Liver (tissue), 9 donors: ENCODE measurements around the gene SLC7A5. TPM values are rescaled to one million over a fixed set of nuclear protein-coding genes. Genes with fewer than 3 reads are reported as not detected.

Experiments
- DNase-seq: peaks from one replicate; pipeline ENCODE4 v3.0.0-alpha.2; 2017; ENCODE audit warnings: low spot score
- H3K27ac ChIP-seq, 2 donors: one replicate each; pipeline ENCODE4 v1.7.0; 2013; ENCODE audit warnings: inconsistent platforms in 2 of 2, low read length in 2 of 2, control low read depth in 1 of 2, low read depth in 1 of 2, mild to moderate bottlenecking in 1 of 2
- H3K27me3 ChIP-seq, 4 donors: one replicate each; pipeline versions ENCODE4 v1.6.1 to v1.7.0; 2013; ENCODE audit warnings: low read length in 3 of 4, inconsistent platforms in 1 of 4, mild to moderate bottlenecking in 1 of 4, moderate library complexity in 1 of 4; ENCODE audit not compliant: control insufficient read depth in 4 of 4, insufficient read depth in 4 of 4
- H3K36me3 ChIP-seq, 4 donors: one replicate each; pipeline versions ENCODE4 v1.6.1 to v1.7.0; 2013; ENCODE audit warnings: low read length in 3 of 4, mild to moderate bottlenecking in 3 of 4, low read depth in 1 of 4, moderate library complexity in 1 of 4; ENCODE audit not compliant: control insufficient read depth in 4 of 4, insufficient read depth in 3 of 4
- H3K4me1 ChIP-seq, 4 donors: one replicate each; pipeline versions ENCODE4 v1.6.1 to v1.7.0; 2013; ENCODE audit warnings: low read length in 3 of 4, mild to moderate bottlenecking in 3 of 4, moderate library complexity in 1 of 4; ENCODE audit not compliant: control insufficient read depth in 4 of 4, insufficient read depth in 4 of 4
- H3K4me3 ChIP-seq, 3 donors: one replicate each; pipeline versions ENCODE4 v1.6.1 to v1.7.0; 2013; ENCODE audit warnings: low read length in 3 of 3, control low read depth in 1 of 3, low read depth in 1 of 3, mild to moderate bottlenecking in 1 of 3
- H3K9ac ChIP-seq, 2 donors: one replicate each; pipeline ENCODE4 v1.7.0; 2013; ENCODE audit warnings: low read length in 2 of 2, mild to moderate bottlenecking in 2 of 2, moderate library complexity in 2 of 2, control low read depth in 1 of 2, low read depth in 1 of 2
- H3K9me3 ChIP-seq, 4 donors: one replicate each; pipeline versions ENCODE4 v1.6.1 to v1.7.0; 2013; ENCODE audit warnings: low read length in 3 of 4; ENCODE audit not compliant: control insufficient read depth in 4 of 4
- EGR1 ChIP-seq, 2 donors: IDR thresholded peaks; 2 replicates each; pipeline ENCODE4 v1.6.1; 2016 to 2018; ENCODE audit warnings: antibody characterized with exemption in 2 of 2, low read depth in 2 of 2
- FOXA1 ChIP-seq: IDR thresholded peaks from 2 replicates; pipeline ENCODE4 v1.6.1; 2016; ENCODE audit warnings: antibody characterized with exemption
- FOXA2 ChIP-seq: IDR thresholded peaks from 2 replicates; pipeline ENCODE4 v1.6.1; 2016; ENCODE audit warnings: antibody characterized with exemption
- GABPA ChIP-seq, 2 donors: IDR thresholded peaks in 1 of 2; conservative IDR thresholded peaks in 1 of 2; 2 replicates each; pipeline ENCODE4 v1.6.1; 2016; ENCODE audit warnings: antibody characterized with exemption in 2 of 2, mild to moderate bottlenecking in 1 of 2, moderate library complexity in 1 of 2
- HNF4A ChIP-seq, 2 donors: conservative IDR thresholded peaks; 2 replicates each; pipeline ENCODE4 v1.6.1; 2016; ENCODE audit warnings: antibody characterized with exemption in 2 of 2, mild to moderate bottlenecking in 2 of 2
- HNF4G ChIP-seq: IDR thresholded peaks from 2 replicates; pipeline ENCODE4 v1.6.1; 2016; ENCODE audit warnings: antibody characterized with exemption
- JUND ChIP-seq, 2 donors: IDR thresholded peaks; 2 replicates each; pipeline ENCODE4 v1.6.1; 2016; ENCODE audit warnings: antibody characterized with exemption in 2 of 2
- NR2F2 ChIP-seq: IDR thresholded peaks from 2 replicates; pipeline ENCODE4 v1.6.1; 2016; ENCODE audit warnings: antibody characterized with exemption
- RAD21 ChIP-seq, 2 donors: IDR thresholded peaks; 2 replicates each; pipeline ENCODE4 v1.6.1; 2016; ENCODE audit warnings: antibody characterized with exemption in 2 of 2, mild to moderate bottlenecking in 2 of 2
- RXRA ChIP-seq, 2 donors: IDR thresholded peaks; 2 replicates each; pipeline ENCODE4 v1.6.1; 2017 to 2018; ENCODE audit warnings: antibody characterized with exemption in 2 of 2, mild to moderate bottlenecking in 1 of 2
- SP1 ChIP-seq: IDR thresholded peaks from 2 replicates; pipeline ENCODE4 v1.6.1; 2018; ENCODE audit warnings: antibody characterized with exemption, mild to moderate bottlenecking
- TAF1 ChIP-seq: conservative IDR thresholded peaks from 2 replicates; pipeline ENCODE4 v1.6.1; 2016; ENCODE audit warnings: antibody characterized with exemption, mild to moderate bottlenecking
- YY1 ChIP-seq: IDR thresholded peaks from 2 replicates; pipeline ENCODE4 v1.6.1; 2016; ENCODE audit warnings: antibody characterized with exemption, mild to moderate bottlenecking
- WGBS: extraction: QIAGEN DNeasy Blood & Tissue Kit; methylation state at CpG from one replicate; pipeline ENCODE4 v1.1.7; 2013; 5-methylcytosine and 5-hydroxymethylcytosine counted together
- polyA plus RNA-seq, 2 donors: library from polyadenylated mRNA; stranded (reverse) in 1 of 2; unstranded in 1 of 2; fragments of 200-250 nt in 1 of 2; fragments of >200 nt in 1 of 2; fragmentation: Nextera tagmentation in 1 of 2; extraction: Ambion mirVana in 1 of 2; gene quantifications; one replicate each; pipeline versions ENCODE4 v1.2.1 to v1.2.3, GENCODE V29; 2013 to 2015
- total RNA-seq, 2 donors: library from RNA; depleted of rRNA; stranded (reverse); fragments of >200 nt; gene quantifications; one replicate each; pipeline ENCODE4 v1.2.3, GENCODE V29; 2014
- TF ChIP-seq, protein P1 (sequence below): IDR thresholded peaks from 2 replicates; pipeline ENCODE4 v1.6.1; 2016; ENCODE audit warnings: antibody characterized with exemption
- TF ChIP-seq, protein P2 (sequence below): IDR thresholded peaks from 2 replicates; pipeline ENCODE4 v1.6.1; 2016; ENCODE audit warnings: antibody characterized with exemption
- TF ChIP-seq, protein P3 (sequence below): fragments of 150-350 bp; IDR thresholded peaks from 2 replicates; pipeline ENCODE4 v1.5.1; 2017; ENCODE audit warnings: improper control_type of control experiment, low read depth, low read length; ENCODE audit not compliant: missing input control
- TF ChIP-seq, protein P4 (sequence below): IDR thresholded peaks from 2 replicates; pipeline ENCODE4 v1.6.1; 2016; ENCODE audit warnings: antibody characterized with exemption, mild to moderate bottlenecking
- TF ChIP-seq, protein P5 (sequence below): IDR thresholded peaks from 2 replicates; pipeline ENCODE4 v1.6.1; 2016; ENCODE audit warnings: antibody characterized with exemption
- donor health status: healthy.
- donor health status: healthy.
- donor health status: healthy.
- donor health status: healthy.
- donor health status: healthy.

The SLC7A5 gene
- total and polyA plus RNA-seq, 4 donors = 4.5 to 66.0 (median 10.6) TPM

DNA sequence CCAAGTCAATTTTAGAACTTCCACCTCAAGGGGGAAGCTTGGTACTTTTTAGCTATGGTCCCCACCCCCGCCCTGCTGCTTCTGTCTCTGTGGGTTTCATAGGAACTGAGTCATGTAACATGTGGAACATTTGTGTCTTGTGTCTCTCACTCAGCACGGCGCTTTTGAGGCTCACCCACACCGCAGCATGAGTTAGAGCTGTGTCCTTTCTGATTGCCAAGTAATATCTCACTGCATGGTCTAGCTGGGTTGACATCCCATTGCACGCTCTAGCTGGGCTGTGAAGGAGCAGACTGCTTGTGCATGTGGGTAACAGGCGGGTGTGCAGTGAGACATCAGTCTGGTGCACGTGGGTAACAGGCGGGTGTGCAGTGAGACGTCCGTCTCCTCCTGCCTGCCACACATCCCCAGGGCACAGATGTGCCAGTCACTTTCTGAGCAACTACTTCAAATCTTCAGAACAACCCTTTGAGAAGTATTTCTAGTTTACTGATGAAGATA, 26.4 kb upstream of the SLC7A5 start:
- Histone ChIP-seq H3K9me3 (no peaks in the 10 kb centered on the region), H3K4me3 (no peak overlapping the region), H3K27me3 (no peaks in the 10 kb centered on the region), H3K9ac (no peak overlapping the region), H3K27ac (no peak overlapping the region), H3K36me3 (peaks cover 3 to 10% (median 6%) of the 10 kb centered on the region in 4 donors), H3K4me1 (no peaks in the 10 kb centered on the region)
- TF ChIP-seq, protein P1, sequence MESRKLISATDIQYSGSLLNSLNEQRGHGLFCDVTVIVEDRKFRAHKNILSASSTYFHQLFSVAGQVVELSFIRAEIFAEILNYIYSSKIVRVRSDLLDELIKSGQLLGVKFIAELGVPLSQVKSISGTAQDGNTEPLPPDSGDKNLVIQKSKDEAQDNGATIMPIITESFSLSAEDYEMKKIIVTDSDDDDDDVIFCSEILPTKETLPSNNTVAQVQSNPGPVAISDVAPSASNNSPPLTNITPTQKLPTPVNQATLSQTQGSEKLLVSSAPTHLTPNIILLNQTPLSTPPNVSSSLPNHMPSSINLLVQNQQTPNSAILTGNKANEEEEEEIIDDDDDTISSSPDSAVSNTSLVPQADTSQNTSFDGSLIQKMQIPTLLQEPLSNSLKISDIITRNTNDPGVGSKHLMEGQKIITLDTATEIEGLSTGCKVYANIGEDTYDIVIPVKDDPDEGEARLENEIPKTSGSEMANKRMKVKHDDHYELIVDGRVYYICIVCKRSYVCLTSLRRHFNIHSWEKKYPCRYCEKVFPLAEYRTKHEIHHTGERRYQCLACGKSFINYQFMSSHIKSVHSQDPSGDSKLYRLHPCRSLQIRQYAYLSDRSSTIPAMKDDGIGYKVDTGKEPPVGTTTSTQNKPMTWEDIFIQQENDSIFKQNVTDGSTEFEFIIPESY = no peak
- TF ChIP-seq EGR1 (IDR thresholded peaks at IDR 0.05; ENCODE audit: low read depth in 2 of 2) = no peak
- TF ChIP-seq HNF4G = no peak
- TF ChIP-seq, protein P2, sequence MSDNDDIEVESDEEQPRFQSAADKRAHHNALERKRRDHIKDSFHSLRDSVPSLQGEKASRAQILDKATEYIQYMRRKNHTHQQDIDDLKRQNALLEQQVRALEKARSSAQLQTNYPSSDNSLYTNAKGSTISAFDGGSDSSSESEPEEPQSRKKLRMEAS = no peak
- no peak for TF ChIP-seq HNF4A (conservative IDR thresholded peaks at IDR 0.05)
- no peak for TF ChIP-seq GABPA (IDR thresholded peaks at IDR 0.05 in 1 of 2, conservative IDR thresholded peaks at IDR 0.05 in 1 of 2)
- TF ChIP-seq, protein P3, sequence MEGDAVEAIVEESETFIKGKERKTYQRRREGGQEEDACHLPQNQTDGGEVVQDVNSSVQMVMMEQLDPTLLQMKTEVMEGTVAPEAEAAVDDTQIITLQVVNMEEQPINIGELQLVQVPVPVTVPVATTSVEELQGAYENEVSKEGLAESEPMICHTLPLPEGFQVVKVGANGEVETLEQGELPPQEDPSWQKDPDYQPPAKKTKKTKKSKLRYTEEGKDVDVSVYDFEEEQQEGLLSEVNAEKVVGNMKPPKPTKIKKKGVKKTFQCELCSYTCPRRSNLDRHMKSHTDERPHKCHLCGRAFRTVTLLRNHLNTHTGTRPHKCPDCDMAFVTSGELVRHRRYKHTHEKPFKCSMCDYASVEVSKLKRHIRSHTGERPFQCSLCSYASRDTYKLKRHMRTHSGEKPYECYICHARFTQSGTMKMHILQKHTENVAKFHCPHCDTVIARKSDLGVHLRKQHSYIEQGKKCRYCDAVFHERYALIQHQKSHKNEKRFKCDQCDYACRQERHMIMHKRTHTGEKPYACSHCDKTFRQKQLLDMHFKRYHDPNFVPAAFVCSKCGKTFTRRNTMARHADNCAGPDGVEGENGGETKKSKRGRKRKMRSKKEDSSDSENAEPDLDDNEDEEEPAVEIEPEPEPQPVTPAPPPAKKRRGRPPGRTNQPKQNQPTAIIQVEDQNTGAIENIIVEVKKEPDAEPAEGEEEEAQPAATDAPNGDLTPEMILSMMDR = no peak
- TF ChIP-seq RAD21 (IDR thresholded peaks at IDR 0.05) = no peak
- TF ChIP-seq YY1 = no peak
- no peak for TF ChIP-seq FOXA1
- TF ChIP-seq FOXA2 = no peak
- TF ChIP-seq, protein P4, sequence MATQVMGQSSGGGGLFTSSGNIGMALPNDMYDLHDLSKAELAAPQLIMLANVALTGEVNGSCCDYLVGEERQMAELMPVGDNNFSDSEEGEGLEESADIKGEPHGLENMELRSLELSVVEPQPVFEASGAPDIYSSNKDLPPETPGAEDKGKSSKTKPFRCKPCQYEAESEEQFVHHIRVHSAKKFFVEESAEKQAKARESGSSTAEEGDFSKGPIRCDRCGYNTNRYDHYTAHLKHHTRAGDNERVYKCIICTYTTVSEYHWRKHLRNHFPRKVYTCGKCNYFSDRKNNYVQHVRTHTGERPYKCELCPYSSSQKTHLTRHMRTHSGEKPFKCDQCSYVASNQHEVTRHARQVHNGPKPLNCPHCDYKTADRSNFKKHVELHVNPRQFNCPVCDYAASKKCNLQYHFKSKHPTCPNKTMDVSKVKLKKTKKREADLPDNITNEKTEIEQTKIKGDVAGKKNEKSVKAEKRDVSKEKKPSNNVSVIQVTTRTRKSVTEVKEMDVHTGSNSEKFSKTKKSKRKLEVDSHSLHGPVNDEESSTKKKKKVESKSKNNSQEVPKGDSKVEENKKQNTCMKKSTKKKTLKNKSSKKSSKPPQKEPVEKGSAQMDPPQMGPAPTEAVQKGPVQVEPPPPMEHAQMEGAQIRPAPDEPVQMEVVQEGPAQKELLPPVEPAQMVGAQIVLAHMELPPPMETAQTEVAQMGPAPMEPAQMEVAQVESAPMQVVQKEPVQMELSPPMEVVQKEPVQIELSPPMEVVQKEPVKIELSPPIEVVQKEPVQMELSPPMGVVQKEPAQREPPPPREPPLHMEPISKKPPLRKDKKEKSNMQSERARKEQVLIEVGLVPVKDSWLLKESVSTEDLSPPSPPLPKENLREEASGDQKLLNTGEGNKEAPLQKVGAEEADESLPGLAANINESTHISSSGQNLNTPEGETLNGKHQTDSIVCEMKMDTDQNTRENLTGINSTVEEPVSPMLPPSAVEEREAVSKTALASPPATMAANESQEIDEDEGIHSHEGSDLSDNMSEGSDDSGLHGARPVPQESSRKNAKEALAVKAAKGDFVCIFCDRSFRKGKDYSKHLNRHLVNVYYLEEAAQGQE = no peak
- no peak for TF ChIP-seq RXRA (IDR thresholded peaks at IDR 0.05)
- TF ChIP-seq, protein P5, sequence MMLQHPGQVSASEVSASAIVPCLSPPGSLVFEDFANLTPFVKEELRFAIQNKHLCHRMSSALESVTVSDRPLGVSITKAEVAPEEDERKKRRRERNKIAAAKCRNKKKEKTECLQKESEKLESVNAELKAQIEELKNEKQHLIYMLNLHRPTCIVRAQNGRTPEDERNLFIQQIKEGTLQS = no peak
- no peak for TF ChIP-seq NR2F2
- no peak for TF ChIP-seq SP1
- no peak for TF ChIP-seq JUND (IDR thresholded peaks at IDR 0.05)
- no peak for TF ChIP-seq TAF1
- DNase-seq = no peak
- 76% methylated on average over 10 of the region's 10 CpGs for WGBS
